Stimulated activated CD4-positive, alpha-beta T cell treated with anti-CD3 and anti-CD28 coated beads, Interleukin-15, amount 100 ng/mL, for 1 hour (primary cell): Measurements from ENCODE around the gene DCX.
"Not testable (repeated sequence)": the region's sequence is repeated elsewhere in the genome, so short reads cannot be mapped to it uniquely, and the experiment has no call there.

ENCODE experiments used
- DNase-seq, 2 donors: peaks; one replicate each; pipeline ENCODE4 v3.0.0-alpha.2; 2020; ENCODE audit warnings: low read depth in 1 of 2, low spot score in 1 of 2

The DCX gene

DNA sequence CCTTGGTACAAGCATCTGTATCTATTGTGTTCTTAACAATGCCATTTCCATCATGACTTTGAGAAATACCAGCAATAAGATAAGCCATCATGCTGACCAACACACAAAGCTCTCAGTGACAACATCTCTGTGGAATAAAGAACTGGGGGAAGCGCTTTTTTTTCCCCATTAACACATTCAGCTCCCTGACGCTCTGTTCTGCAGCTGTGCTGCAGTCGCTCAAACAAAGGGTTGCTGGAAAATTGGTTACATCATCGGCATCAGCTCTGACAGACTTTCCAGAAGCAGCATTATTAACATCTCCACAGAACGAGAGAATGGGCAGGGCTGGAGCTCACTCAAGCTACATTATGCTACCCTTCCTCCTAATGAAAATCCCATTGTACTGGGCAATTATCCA lies 39.9 kb downstream of the DCX start:
- no peak for DNase-seq

GRCh38 chrX:111365770-111366325 lies 46.1 kb downstream of the DCX start:
- DNase-seq = no peak

- no peak for DNase-seq
Observed at GRCh38 chrX:111363741-111364140, 48.3 kb downstream of the DCX start.

DNA sequence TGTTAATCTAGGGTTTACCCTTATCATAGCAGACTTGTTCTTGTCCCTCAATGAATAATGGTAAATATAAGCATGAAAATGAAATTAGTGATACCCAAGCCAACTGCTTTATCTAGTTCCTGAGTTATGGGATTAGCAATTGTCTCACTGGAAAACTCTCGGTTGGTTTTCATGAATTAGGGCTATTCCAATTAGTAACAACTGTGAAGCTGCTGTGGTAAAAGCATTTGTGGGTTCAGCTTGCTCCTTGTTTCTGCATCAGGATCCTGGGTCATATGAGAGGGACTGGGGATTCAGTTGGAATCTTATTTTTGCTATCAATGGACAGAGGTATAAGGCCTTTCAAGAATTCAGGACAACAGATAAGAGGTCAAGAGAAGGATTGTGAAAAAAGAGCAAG lies 50.2 kb downstream of the DCX start:
- no peak for DNase-seq

DNA sequence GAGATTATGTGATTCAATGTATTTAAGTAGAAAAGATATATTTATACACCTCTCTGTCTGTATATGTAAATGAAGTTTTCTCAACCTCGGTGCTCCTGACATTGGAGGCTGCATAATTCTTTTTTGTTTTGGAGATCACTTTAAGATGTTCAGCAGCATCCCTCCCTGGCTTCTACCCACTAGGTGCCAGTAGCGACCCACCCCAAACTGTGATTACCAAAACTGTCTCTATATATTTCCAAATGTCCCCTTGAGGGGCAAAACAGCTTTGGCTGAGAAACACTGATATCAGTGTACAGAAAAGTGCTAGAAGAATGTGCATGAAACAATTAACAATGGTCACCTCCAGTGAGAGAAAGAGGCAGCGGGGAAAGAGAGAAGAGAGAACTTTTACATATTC lies 51.2 kb downstream of the DCX start:
- DNase-seq = no peak

DNA sequence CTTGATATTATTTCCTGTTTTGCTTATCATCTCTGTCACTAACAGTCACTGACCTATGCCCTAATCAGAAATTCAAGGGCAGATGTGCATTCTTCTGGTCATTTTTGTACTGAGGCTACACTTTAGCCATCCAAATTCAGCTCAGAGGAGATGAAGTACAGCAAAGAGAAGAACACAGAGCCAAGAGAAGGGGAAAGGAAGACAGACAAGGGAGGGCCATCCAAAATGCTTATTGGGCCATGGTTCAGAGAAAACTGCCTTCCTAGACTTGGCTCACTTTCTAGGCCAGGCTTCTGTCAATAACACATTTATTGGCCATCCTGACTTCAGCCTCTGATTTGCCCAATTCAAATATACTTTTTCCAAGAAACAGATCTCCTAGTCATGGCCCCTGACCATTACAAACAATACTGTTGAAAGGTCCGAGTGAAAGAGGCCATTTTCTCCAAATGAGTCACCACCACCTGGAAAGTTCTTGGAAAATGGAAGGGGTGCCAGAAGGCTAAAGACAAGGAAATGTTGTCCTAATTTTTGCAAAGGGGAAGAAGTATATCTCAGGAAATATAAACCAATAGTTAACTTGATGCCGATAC lies 56.4 kb downstream of the DCX start:
- no peak for DNase-seq

GRCh38 chrX:111354496-111354895 lies 57.5 kb downstream of the DCX start:
- DNase-seq = no peak

GRCh38 chrX:111353793-111354192 lies 58.2 kb downstream of the DCX start:
- no peak for DNase-seq

GRCh38 chrX:111352424-111352823 lies 59.6 kb downstream of the DCX start:
- DNase-seq = no peak

DNA sequence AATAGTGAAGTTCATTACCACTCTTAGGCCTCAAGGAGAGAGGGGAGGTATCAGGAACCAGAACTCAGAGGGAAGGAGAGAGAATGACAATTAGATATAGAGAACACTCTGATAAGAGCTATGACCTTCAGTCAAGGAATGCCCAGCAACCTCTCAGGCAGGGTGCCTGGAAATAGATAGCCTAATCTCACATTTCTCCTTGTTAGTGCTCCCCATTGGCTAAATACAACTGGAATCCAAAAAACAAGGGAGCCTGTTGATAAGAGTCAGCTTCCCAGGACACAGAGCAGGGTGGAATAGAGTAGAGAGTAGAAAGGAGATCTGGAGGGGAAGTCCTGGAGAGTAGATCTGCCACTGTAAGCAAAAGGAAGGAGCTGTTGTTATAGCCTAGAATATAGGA lies 62.1 kb downstream of the DCX start:
- no peak for DNase-seq

DNA sequence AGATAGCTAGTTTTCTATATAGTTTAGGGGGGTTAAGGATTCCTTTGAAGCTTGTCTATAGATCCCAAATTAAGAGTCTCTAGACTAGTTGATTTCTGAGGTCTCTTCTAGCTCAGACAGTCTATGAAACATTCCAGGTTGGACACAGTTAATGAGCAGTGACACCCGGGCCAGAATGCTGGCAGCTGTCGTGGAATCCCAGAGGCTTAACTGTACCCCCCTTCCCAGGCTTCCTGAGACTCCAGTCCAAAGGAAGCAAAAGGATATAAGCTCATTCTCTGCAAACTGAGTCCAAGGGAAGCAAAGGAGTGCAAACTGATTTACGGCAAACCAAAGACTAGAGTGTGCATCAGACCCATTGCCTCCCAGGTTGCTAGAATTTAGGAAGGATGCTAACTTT lies 62.9 kb downstream of the DCX start:
- DNase-seq = no peak

- no peak for DNase-seq
Observed at GRCh38 chrX:111348429-111348828, 63.6 kb downstream of the DCX start.

DNA sequence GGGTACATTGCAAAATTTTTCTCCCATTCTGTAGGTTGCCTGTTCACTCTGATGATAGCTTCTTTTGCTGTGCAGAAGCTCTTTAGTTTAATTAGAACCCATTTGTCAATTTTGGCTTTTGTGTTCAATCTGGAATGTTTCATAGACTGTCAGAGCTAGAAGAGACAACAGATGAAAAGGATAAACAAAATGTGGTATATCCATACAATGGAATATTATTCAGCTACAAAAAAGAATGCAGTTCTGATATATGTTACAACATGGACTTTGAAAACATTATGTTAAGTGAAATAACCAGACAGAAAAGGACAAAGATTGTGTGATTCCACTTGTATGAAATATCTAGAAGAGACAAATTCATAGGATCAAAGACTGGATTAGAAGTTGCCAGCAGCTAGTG lies 65.8 kb downstream of the DCX start:
- not testable (repeated sequence) for DNase-seq

DNA sequence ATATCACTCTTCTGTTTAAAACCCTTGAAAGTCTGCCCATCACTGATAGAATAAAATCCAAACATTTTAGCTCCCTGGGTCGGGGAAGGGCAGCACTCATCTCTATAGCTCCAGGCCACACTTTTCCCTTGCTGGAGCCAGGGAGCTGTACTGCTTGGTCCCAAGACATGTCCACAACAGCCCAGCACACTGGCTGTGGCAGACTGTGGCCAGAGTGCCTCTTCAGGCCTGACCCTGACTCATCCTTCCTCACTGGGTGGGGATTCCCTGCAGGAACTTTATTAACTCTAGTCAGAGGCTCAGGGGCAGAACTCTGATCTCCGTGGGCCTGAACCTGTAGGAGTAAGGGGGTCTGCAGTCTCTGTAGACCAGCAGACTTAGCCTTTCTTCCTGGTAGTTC lies 71.9 kb downstream of the DCX start:
- DNase-seq = no peak

DNA sequence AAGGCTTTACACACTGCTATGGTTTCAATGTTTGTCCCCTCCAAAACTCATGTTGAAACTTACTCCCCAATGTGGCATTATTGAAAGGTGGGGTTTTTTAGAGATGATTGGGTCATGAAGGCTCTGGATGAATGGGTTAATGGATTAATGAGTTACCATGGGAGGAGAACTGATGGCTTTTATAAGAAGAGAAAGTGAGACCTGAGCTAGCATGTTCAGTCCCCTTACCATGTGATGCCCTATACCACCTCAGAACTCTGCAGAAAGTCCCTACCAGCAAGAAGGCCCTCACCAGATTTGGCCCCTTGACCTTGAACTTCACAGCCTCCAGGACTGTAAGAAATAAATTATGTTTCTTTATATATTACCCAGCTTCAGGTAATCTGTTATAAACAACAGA lies 72.8 kb downstream of the DCX start:
- DNase-seq = no peak

DNA sequence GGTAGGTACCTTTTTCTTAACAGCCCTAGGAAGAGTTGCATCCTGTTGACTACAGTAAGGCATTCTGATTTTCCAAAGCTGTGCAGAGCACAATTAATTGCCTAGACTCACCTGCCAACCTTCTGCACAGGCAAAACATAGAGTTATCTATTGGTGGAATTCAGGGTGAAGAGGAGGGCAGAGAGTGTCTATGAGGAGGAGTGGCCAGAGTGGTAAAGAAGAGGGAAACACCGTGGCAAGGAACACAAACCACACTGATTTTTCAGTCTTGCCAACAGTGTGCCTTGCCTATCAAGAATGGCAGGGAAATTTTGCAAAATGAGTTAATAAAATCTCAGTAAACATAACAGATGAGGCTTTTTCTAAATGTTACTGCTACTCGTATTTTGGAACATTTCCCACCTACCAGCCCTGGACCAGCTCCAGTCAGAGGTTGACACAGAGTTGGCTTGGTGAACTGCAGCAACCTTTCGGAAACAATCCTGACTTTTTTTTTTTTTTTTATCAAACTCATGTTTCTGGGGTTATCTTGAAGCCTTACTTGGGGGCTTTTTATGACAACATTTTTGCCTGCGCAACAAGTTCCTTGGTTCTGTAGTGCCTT lies 73.8 kb downstream of the DCX start:
- no peak for DNase-seq

DNA sequence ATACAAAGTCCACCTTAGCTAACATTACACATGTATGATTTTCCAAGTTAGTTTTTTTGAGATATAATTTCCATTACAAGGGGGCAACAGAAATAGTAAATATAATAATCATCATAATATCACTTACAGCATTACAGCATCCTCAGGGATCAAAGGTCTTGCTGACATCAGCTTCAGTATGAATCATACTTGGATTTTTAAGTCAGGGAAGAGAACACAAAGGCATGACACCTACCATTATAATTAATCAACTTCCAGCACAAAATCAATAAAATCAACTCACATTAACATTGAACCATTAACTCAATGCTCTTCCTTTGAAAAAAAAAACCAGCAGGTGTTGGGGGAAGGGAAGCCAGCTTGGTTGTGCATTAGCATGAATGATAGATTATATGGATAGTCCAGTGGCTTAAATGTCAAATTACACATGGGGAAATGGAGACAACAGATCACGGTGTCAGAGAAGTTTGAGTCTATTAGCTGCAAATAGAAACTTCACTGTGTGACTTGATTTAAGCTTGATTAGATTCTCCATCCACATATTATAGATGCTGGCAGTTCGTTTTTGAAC lies 74.8 kb downstream of the DCX start:
- DNase-seq = no peak

DNA sequence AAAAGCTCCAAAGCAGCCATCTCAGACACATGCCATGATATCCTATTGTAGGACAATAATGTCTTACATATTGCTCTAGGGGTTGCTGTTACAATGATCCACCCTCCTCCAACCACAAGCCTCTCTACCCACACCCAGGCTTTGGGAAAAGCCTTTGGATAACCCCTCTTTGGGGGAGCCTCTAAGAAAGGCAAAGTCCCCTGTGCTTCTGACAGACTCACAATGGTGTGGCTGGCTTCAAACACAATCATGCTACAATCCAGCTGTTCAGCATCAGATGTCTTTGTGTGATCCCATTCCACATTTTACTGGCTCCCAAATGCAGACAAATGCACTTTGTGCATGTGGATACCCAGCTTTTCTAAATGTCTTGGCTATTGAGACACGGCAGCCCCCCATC lies 75.9 kb downstream of the DCX start:
- DNase-seq = no peak

GRCh38 chrX:111329370-111329769 lies 82.6 kb downstream of the DCX start:
- DNase-seq = no peak

GRCh38 chrX:111328858-111329257 lies 83.1 kb downstream of the DCX start:
- no peak for DNase-seq

DNA sequence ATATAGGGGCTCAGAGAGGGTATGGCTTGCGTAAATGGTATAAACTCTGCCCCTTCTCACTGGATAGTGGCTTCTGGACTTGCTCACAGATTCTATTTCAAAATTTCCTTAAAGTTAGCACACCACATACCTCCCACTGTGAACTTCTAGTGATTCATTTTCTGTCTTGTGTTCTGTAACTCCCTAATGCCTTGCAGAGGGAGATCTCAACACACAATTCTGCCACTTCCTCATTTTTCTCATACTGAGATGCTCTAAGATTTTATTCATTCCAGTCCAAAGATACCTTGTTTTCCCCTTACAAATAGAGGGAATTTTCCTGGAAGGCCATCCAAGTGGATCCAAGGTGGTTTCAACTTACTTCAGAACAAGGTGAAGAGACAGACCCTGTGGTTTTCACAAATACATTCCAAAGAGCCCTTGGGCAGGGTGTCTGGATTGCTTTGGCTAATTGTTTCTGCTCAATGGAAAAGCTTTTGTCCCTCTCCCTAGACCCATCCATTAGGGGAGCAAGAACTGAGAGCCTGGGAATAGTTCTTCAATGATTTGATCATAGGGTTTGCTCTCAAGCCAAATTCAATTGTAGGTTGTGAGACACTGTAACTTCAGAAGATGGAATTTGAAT lies 89.6 kb downstream of the DCX start:
- DNase-seq = no peak

DNA sequence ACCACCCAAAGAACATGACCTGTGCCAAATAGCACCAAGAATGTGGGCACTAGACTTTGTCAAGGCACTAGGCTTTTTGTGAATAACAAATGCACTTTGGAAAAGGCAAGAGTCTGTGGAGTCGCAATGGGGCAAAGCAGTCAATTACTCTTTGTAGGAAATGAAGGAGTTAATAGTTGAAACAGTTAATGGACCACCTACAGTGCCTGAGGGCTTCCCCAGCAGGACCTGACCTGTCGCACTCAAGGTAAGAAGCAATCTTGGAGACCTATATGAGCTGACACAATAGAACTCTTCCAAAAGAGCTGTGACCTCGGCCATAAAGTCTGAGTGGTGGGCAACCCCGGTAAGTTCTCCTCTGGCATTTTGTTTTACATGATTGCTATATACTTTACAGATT lies 92.5 kb downstream of the DCX start:
- no peak for DNase-seq
